Kidney (tissue), 14 donors: ENCODE results near the gene RTKN. TPM values are rescaled to one million over a fixed set of nuclear protein-coding genes. Genes with fewer than 3 reads are reported as not detected.
A peak's percentile ranks its signal among the peaks of the same experiment; 100 is the strongest.

Experiments
- DNase-seq, 5 donors: peaks; one replicate each; pipeline ENCODE4 v3.0.0-alpha.2; 2013 to 2020
- FAIRE-seq: peaks from 2 replicates; lab custom pipeline; 2012; peaks lifted over from hg19 to GRCh38; lab: Jason Lieb, UNC
- H3K27ac ChIP-seq, 2 donors: one replicate each; pipeline ENCODE4 v1.7.0; 2013; ENCODE audit warnings: low read depth in 2 of 2, low read length in 2 of 2, inconsistent platforms in 1 of 2
- H3K27me3 ChIP-seq: one replicate; pipeline ENCODE4 v1.7.1; 2013; ENCODE audit warnings: low read length, inconsistent platforms; ENCODE audit not compliant: control insufficient read depth, insufficient read depth
- H3K36me3 ChIP-seq, 3 donors: one replicate each; pipeline versions ENCODE4 v1.7.0 to v1.7.1; 2013; ENCODE audit warnings: low read length in 3 of 3, control low read depth in 1 of 3, inconsistent platforms in 1 of 3; ENCODE audit not compliant: insufficient read depth in 3 of 3, control insufficient read depth in 2 of 3
- H3K4me1 ChIP-seq, 3 donors: one replicate each; pipeline versions ENCODE4 v1.7.0 to v1.7.1; 2013; ENCODE audit warnings: low read length in 3 of 3, inconsistent platforms in 1 of 3, low read depth in 1 of 3; ENCODE audit not compliant: control insufficient read depth in 2 of 3, insufficient read depth in 2 of 3
- H3K4me3 ChIP-seq, 3 donors: one replicate each; pipeline versions ENCODE4 v1.7.0 to v1.8.1; 2013; ENCODE audit warnings: low read length in 3 of 3, control low read depth in 1 of 3, inconsistent platforms in 1 of 3
- H3K9ac ChIP-seq, 3 donors: one replicate each; pipeline versions ENCODE4 v1.7.0 to v1.7.1; 2013; ENCODE audit warnings: low read length in 3 of 3, control low read depth in 1 of 3, inconsistent platforms in 1 of 3
- H3K9me3 ChIP-seq, 3 donors: one replicate each; pipeline versions ENCODE4 v1.7.0 to v1.7.1; 2013; ENCODE audit warnings: low read length in 3 of 3, control low read depth in 1 of 3, inconsistent platforms in 1 of 3; ENCODE audit not compliant: control insufficient read depth in 2 of 3, insufficient read depth in 1 of 3
- CTCF ChIP-seq: IDR thresholded peaks from 3 replicates; pipeline ENCODE4 v1.5.1; 2012; ENCODE audit warnings: mild to moderate bottlenecking, moderate library complexity, borderline replicate concordance; ENCODE audit not compliant: insufficient read depth; ENCODE audit errors: extremely low read depth
- intact Hi-C: fragments of 100-400 bp; cut with DNase I; formaldehyde crosslinking; loops from one replicate; pipeline ENCODE4 v1.11.1; 2022
- polyA plus RNA-seq: library from polyadenylated mRNA; stranded (reverse); fragments of 350-450 nt; fragmentation: Illumina TruSeq; extraction: RNeasy Lipid Tissue Mini Kit (QIAGEN cat#74804); gene quantifications from one replicate; pipeline ENCODE4 v1.2.3, GENCODE V29; 2014; ENCODE audit warnings: low read depth, low replicate concordance; ENCODE audit not compliant: insufficient read depth
- total RNA-seq: library from RNA; stranded (reverse); fragmentation: NEBNext Ultra II Directional; extraction: Animal tissue kit (Norgen Biotek cat#: 25700); gene quantifications from one replicate; pipeline ENCODE4 v1.2.1, GENCODE V29; 2021
- donor health status: control.
- donor health status: control.
- donor health status: control.
- donor health status: control.
- donor health status: control.
- donor health status: DM: yes; HTN: yes; CAD: no.
- donor health status: Normal renal cell carcinoma (clear cell type).

The RTKN gene
- total and polyA plus RNA-seq, 2 donors from 2014 or later, result 76.4 to 95.6 TPM

- TF ChIP-seq CTCF, result no peak
Measured at GRCh38 chr2:74454654-74455511, 13.1 kb upstream of the RTKN start, which contains the start of gene INO80B. INO80B (plus strand) TSS chr2:74455087; CDS start chr2:74455117, 30 bp downstream.

GRCh38 chr2:74450570-74451190, 8.9 kb upstream of the RTKN start:
- FAIRE-seq, result no peak
- Histone ChIP-seq H3K4me1 (peaks cover 0 to 5% (median 5%) of the 10 kb centered on the region in 3 donors), H3K27me3 (no peaks in the 10 kb centered on the region), H3K4me3 (no peak overlapping the region), H3K27ac (no peak overlapping the region), H3K36me3 (no peaks in the 10 kb centered on the region), H3K9me3 (no peaks in the 10 kb centered on the region), H3K9ac (no peak overlapping the region)
- TF ChIP-seq CTCF, result no peak
- DNase-seq, result no peak
- intact Hi-C loops, result no loop called here

More at GRCh38 chr2:74454654-74455511, 13.1 kb upstream of the RTKN start, which contains the start of gene INO80B:
- Histone ChIP-seq H3K9me3 (no peaks in the 10 kb centered on the region), H3K36me3 (no peaks in the 10 kb centered on the region), H3K27me3 (no peaks in the 10 kb centered on the region), H3K27ac (peak within 1 kb of the TSS; percentile 32 to 44), H3K9ac (peak within 1 kb of the TSS; percentile 20 to 83 (median 79)), H3K4me3 (peak within 1 kb of the TSS; percentile 84 to 91 (median 89)), H3K4me1 (peaks cover 0 to 26% (median 12%) of the 10 kb centered on the region in 3 donors)
- peak; percentile 98 to 99 (median 98) for DNase-seq
- intact Hi-C loops, result no loop called here
- peak; percentile 93 for FAIRE-seq

- H3K36me3 ChIP-seq, result no peaks in the 10 kb centered on the region
- no peak overlapping the region for H3K9ac ChIP-seq
- no peak overlapping the region for H3K4me3 ChIP-seq
- intact Hi-C loops, result no loop called here
- H3K9me3 ChIP-seq, result no peaks in the 10 kb centered on the region
- H3K4me1 ChIP-seq, result peaks cover 0 to 10% (median 0%) of the 10 kb centered on the region in 3 donors
- no peak for FAIRE-seq
- no peak for TF ChIP-seq CTCF
- no peak overlapping the region for H3K27ac ChIP-seq
- DNase-seq, result no peak
- no peaks in the 10 kb centered on the region for H3K27me3 ChIP-seq
Measured at GRCh38 chr2:74448771-74449170, 7.0 kb upstream of the RTKN start.
